GM19395 (cell line): ENCODE results near the gene TDO2.
A peak's percentile ranks its signal among the peaks of the same experiment; 100 is the strongest.
"Not testable (repeated sequence)": the region's sequence is repeated elsewhere in the genome, so short reads cannot be mapped to it uniquely, and the experiment has no call there.

ENCODE experiments used
- ATAC-seq: cut with Tn5 transposase; IDR thresholded peaks from one replicate; pipeline ENCODE4 v1.9.1; 2021; ENCODE audit warnings: mild to moderate bottlenecking, moderate library complexity; ENCODE audit not compliant: unreplicated experiment

TDO2 gene

GRCh38 chr4:155903453-155903852 lies at the start of gene TDO2:
Gene TDO2, plus strand, starts transcription at chr4:155903696. Its CDS starts 63 bp downstream, at chr4:155903759.
- no peak for ATAC-seq

- ATAC-seq = no peak
Measured at GRCh38 chr4:155854582-155855226, 48.8 kb upstream of the TDO2 start.

- ATAC-seq = no peak
Measured at GRCh38 chr4:155855897-155856296, 47.6 kb upstream of the TDO2 start.

- ATAC-seq = no peak
Measured at GRCh38 chr4:155866177-155866576, 37.3 kb upstream of the TDO2 start, which contains the start of gene ASIC5. Gene ASIC5, minus strand, starts transcription at chr4:155866277. Its CDS starts 51 bp downstream, at chr4:155866226.

- ATAC-seq = no peak
Measured at GRCh38 chr4:155875878-155876277, 27.6 kb upstream of the TDO2 start.

GRCh38 chr4:155877971-155878370 lies 25.5 kb upstream of the TDO2 start:
- ATAC-seq = no peak

GRCh38 chr4:155878611-155879010 lies 24.9 kb upstream of the TDO2 start:
- ATAC-seq = no peak

- no peak for ATAC-seq
Measured at GRCh38 chr4:155879767-155880166, 23.7 kb upstream of the TDO2 start.

GRCh38 chr4:155881555-155881954 lies 21.9 kb upstream of the TDO2 start:
- ATAC-seq = peak; percentile 76

- no peak for ATAC-seq
Measured at GRCh38 chr4:155883895-155884294, 19.6 kb upstream of the TDO2 start.

GRCh38 chr4:155885666-155886065 lies 17.8 kb upstream of the TDO2 start:
- ATAC-seq = no peak

- no peak for ATAC-seq
Measured at GRCh38 chr4:155887045-155887444, 16.5 kb upstream of the TDO2 start.

- ATAC-seq = no peak
Measured at GRCh38 chr4:155887847-155888570, 15.5 kb upstream of the TDO2 start.

- peak; percentile 98 for ATAC-seq
Measured at GRCh38 chr4:155889031-155889793, 14.3 kb upstream of the TDO2 start.

GRCh38 chr4:155889946-155890345 lies 13.6 kb upstream of the TDO2 start:
- ATAC-seq = no peak

GRCh38 chr4:155891058-155891457 lies 12.4 kb upstream of the TDO2 start:
- no peak for ATAC-seq

GRCh38 chr4:155898371-155898770 lies 5.1 kb upstream of the TDO2 start:
- not testable (repeated sequence) for ATAC-seq

- no peak for ATAC-seq
Measured at GRCh38 chr4:155899891-155900290, 3.6 kb upstream of the TDO2 start.

GRCh38 chr4:155900381-155900780 lies 3.1 kb upstream of the TDO2 start:
- ATAC-seq = no peak

GRCh38 chr4:155901013-155901412 lies 2.5 kb upstream of the TDO2 start:
- ATAC-seq = no peak

GRCh38 chr4:155904331-155904730 lies 835 bp downstream of the TDO2 start:
- no peak for ATAC-seq
